Coronary artery (tissue), 2 donors: ENCODE results near the gene PIP5K1B.

Source experiments
- DNase-seq: peaks from one replicate; pipeline ENCODE4 v3.0.0-alpha.2; 2017; ENCODE audit warnings: low spot score
- H3K27ac ChIP-seq, 2 donors: fragments of 200-600 bp; sonication (generic); one replicate each; pipeline ENCODE4 v1.5.1; 2016 to 2019
- H3K4me3 ChIP-seq: fragments of 200-600 bp; sonication (generic); 2 replicates; pipeline ENCODE4 v1.5.1; 2016; ENCODE audit warnings: mild to moderate bottlenecking, moderate library complexity
- TF ChIP-seq, protein P1 (sequence below): fragments of 200-600 bp; sonication (generic); IDR thresholded peaks from one replicate; pipeline ENCODE4 v1.5.1; 2019; ENCODE audit warnings: antibody characterized with exemption

Gene PIP5K1B

DNA sequence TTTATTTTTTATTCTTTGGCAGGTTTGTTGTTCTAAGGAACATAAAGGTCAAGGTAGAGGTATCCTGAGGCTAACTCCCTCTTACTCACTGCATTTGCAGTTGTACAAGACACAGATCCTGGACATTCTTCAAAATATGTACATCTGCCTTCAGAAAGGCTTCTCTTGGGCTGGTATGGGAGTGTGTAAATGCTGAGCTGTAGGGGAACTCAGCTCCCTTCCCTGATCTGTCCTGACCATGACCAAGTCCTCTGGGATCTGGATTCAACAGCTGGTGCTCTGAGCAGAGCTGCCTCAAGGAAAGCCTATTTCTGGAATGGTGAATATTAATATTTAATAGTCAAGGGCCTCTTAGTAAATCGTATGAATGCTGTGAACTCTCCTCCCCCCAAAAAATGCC is 191.4 kb downstream of the PIP5K1B start:
- no peak for DNase-seq
- Histone ChIP-seq H3K27ac (peak overlapping the region; percentile 33 to 67), H3K4me3 (peak overlapping the region; percentile 49)
- TF ChIP-seq, protein P1, sequence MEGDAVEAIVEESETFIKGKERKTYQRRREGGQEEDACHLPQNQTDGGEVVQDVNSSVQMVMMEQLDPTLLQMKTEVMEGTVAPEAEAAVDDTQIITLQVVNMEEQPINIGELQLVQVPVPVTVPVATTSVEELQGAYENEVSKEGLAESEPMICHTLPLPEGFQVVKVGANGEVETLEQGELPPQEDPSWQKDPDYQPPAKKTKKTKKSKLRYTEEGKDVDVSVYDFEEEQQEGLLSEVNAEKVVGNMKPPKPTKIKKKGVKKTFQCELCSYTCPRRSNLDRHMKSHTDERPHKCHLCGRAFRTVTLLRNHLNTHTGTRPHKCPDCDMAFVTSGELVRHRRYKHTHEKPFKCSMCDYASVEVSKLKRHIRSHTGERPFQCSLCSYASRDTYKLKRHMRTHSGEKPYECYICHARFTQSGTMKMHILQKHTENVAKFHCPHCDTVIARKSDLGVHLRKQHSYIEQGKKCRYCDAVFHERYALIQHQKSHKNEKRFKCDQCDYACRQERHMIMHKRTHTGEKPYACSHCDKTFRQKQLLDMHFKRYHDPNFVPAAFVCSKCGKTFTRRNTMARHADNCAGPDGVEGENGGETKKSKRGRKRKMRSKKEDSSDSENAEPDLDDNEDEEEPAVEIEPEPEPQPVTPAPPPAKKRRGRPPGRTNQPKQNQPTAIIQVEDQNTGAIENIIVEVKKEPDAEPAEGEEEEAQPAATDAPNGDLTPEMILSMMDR: no peak

DNA sequence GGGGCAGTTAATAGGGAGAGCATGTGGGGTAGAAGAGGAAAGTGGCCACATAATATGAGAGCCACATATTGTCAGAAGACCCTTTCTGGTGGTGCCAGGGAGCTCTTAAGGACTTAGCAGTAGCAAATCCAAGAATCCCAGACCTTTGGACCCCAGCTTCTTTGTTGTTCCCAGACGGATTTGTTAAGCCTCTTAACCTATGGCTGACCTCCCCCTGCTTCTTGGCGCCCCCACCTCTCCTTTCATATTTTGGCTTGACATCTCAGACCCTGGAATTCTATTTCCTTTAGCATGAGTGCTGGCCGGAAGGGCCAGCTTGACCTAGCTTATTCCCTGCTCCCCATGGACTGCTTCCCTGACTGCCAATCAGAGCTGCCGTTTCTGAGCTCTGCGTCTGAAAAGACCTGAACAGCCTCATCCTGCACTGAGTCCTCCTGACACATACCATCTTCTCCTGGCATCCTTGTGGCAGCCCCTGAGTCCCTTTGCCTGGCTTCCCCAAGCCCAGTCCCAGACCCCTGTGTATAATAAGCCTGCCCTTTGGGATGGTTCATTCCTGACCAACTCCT is 192.6 kb downstream of the PIP5K1B start:
- no peak for DNase-seq
- TF ChIP-seq, protein P1: no peak
- H3K4me3 ChIP-seq: no peak overlapping the region
- H3K27ac ChIP-seq: no peak overlapping the region

DNA sequence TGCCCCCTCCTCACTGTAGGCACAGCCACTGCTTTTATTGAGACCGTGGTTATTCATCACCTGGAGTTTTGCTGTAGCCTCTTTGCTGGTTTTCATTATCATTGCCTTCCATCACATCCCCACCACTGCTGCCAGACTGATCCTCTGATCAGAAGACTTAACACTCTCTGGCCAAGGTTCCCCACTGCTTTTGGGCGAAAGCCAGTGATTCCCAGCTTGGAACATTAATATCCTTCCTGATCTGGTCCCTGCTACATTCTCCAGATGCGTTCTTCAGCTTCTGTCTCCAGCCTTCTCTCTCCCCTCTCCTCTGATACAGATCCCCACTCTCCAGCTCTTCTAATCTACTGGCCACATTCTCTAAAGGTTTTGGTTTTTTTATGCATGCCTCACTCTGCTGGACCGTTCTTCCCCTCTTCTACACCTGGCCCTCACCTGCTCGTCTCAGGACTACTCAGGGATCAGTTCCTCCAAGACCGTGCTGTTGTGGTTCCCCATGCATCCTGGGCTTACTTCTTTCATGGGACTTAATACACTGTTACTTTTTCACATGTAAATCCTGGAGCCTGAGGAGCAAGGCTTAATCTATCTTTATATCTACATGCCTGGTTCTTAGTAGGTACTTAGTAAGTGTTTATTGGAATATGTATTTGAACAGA is 193.9 kb downstream of the PIP5K1B start:
- TF ChIP-seq, protein P1: no peak
- H3K4me3 ChIP-seq: no peak overlapping the region
- H3K27ac ChIP-seq: no peak overlapping the region
- DNase-seq: no peak

DNA sequence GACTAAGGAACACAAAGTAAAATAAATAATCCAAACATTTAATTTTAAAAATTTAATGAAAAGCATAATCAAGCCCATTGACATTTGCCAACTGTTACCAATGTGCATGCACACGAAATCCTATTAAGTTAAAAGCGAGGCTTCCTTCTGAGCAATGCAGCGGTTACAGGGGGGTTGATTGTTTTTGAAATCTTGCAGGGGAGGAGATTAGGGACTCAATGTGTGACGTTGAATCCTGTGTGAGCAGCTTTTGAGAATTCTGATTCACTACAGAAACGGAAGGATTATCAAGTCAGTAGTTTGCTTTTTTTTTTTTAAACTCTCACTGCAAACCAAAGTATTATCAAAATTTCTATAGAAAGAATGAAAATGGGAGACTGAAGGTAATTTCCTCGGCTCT is 199.4 kb downstream of the PIP5K1B start:
- TF ChIP-seq, protein P1: no peak
- H3K27ac ChIP-seq: no peak overlapping the region
- no peak for DNase-seq
- H3K4me3 ChIP-seq: no peak overlapping the region

DNA sequence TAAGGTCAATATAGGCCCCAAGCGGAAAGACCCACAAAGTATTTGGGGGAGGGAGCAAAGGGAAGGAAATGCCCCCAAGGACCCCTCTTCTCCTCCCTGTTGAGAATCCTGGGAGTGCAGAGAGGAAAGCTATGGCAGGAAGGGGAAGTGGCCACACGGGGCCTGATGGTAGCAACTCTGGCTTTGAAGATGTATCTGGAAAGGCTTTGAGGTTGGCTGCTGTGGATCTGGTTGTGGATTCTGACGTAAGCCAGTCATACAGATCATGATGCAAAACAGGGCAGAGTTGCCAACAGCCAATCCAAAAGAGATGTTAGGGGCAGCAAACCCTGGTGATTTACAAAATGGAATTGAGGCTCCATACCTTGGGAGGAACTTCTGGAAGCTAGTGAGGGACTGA is 200.1 kb downstream of the PIP5K1B start:
- DNase-seq: no peak
- no peak overlapping the region for H3K27ac ChIP-seq
- H3K4me3 ChIP-seq: no peak overlapping the region
- TF ChIP-seq, protein P1: no peak

DNA sequence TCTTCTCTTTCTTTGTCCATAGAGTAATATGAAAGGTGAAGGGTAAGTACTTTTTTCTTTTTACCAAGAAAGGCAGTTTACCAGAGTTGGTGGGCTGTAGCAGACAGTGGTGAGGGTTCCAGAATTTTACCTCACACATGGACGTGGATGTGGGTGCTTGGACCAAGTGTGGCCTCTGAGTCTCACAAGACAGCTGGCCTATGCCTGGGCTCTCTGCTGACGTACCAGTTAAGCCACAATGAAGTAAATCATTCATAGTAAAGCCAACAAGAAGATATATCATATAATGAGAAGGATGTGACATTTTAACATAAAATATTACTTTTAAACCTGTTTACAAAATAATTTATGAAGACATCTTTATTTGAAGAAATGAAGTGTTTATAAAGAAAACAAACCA is 202.9 kb downstream of the PIP5K1B start:
- TF ChIP-seq, protein P1: no peak
- H3K4me3 ChIP-seq: no peak overlapping the region
- no peak overlapping the region for H3K27ac ChIP-seq
- no peak for DNase-seq

DNA sequence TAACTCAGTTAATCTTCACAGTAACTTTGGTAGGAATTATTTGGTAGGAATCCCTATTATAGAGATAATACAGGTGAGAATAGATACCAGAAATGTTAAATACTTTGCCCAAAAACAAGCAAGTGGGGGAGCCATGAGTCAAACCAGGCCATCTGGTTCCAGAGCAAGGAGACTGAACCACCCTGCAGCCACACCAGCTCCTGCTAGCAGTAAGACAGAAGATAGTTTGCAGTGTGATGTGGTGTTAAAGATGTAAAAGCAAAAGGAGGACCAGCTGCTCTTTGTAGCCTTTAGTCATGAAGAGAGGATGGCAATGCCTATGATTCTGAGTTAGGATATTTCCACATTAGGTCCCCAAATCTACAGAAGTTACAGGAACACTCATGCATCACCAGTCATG is 207.5 kb downstream of the PIP5K1B start:
- no peak for DNase-seq
- TF ChIP-seq, protein P1: no peak
- peak overlapping the region in 1 of 2 donors; percentile 30 for H3K27ac ChIP-seq

More for the DNA sequence above, 207.5 kb downstream of the PIP5K1B start:
- no peak overlapping the region for H3K4me3 ChIP-seq
